Activated B cell treated with CpG ODN at 0.5 μM for 24 hours (primary cell): ENCODE data around the gene ATAD3C. TPM values are rescaled to one million over a fixed set of nuclear protein-coding genes. Genes with fewer than 3 reads are reported as not detected.
"Not testable (repeated sequence)": the region's sequence is repeated elsewhere in the genome, so short reads cannot be mapped to it uniquely, and the experiment has no call there.

Experiments
- ATAC-seq: fragments of 200-7000 bp; cut with Tn5 transposase; one replicate; pipeline ENCODE4 v1.10.0; 2021; ENCODE audit warnings: low read depth, mild to moderate bottlenecking, moderate library complexity
- CTCF ChIA-PET: fragments of 350-600 bp; sonication (Branson Sonifier 250); formaldehyde crosslinking; loops from one replicate; lab custom pipeline; 2021; ENCODE audit warnings: antibody characterized with exemption; lab: Charles Lee
- POLR2A ChIA-PET: fragments of 350-600 bp; sonication (Branson Sonifier 250); formaldehyde crosslinking; loops from one replicate; lab custom pipeline; 2021; ENCODE audit warnings: antibody characterized with exemption; lab: Charles Lee
- DNase-seq: peaks from one replicate; pipeline ENCODE4 v3.0.0; 2022
- H3K27ac Mint-ChIP-seq: one replicate; pipeline ENCODE4 v1.8.0; 2020; ENCODE audit warnings: mixed read lengths
- H3K27me3 Mint-ChIP-seq: one replicate; pipeline ENCODE4 v1.8.0; 2021; ENCODE audit warnings: mixed read lengths
- H3K36me3 Mint-ChIP-seq: one replicate; pipeline ENCODE4 v1.8.0; 2021; ENCODE audit warnings: low read depth, mixed read lengths
- H3K4me1 Mint-ChIP-seq: one replicate; pipeline ENCODE4 v1.8.0; 2021; ENCODE audit warnings: mixed read lengths
- H3K4me3 Mint-ChIP-seq: one replicate; pipeline ENCODE4 v1.8.0; 2020; ENCODE audit warnings: mild to moderate bottlenecking, mixed read lengths
- H3K9me3 Mint-ChIP-seq: one replicate; pipeline ENCODE4 v1.8.0; 2020; ENCODE audit warnings: mixed read lengths
- intact Hi-C: fragments of 100-400 bp; cut with micrococcal nuclease; formaldehyde crosslinking; loops from one replicate; pipeline ENCODE4 v1.15.1; 2024
- total RNA-seq: library from RNA; stranded (reverse); gene quantifications from 2 replicates; pipeline ENCODE4 v1.2.3, GENCODE V29; 2022
- TF ChIP-seq, protein P1 (sequence below): fragments of 200-600 bp; IDR thresholded peaks from one replicate; pipeline ENCODE4 v1.8.0; 2022; ENCODE audit warnings: antibody characterized with exemption, mild to moderate bottlenecking

ATAD3C gene
- total RNA-seq, 1 donor from 2014 or later, result 0.58 TPM

- intact Hi-C loops, result loop anchor here (2.0 to 5.0 kb wide), 2 partner anchors 88 to 456 kb away; no protein-coding TSS in a partner anchor
- DNase-seq, result no peak
Measured at GRCh38 chr1:1440262-1441001, 9.1 kb upstream of the ATAD3C start.

DNA sequence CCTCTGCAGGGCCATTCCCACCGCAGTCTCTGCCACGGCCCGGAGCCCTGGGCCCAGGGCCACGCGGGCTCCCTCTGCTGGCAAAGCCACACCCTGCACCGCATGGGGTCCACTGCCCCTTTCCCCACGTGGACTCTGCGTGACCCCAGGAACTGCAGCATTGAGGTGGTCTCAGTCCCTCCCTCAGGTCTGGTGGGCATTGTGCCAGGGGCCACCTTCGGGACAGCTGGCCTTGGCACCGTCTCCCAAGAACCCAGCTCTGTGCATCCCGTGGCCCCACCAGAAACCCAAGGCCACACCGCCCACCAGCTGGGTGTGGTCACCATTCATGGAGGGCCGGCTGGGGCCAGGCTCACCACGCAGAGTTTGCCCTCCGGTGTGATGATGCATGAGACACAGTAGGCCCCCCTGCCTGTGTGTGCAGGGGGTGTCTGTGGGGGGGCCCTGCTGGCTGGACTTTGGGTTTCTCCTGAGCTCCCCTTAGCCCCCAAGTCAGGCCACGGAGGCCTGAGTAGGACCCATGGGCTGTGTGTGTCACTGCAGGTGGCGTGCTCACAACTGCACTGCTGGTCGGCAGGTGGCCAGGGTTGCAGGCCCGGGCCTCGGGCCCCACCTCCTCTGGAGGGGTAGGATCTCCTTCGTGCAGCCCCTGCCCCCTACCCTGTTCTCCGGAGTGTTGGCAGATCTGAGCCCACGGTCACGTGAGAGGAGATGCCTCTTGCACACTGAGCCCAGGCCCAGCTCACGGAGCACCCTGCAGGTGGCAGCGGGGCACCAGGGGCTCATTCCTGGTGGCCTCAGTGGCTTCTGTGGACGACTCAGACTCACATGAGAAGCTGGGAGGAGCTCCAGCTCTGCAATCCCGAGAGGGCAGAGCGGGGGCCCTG, 8.2 kb upstream of the ATAD3C start:
- ATAC-seq, result peak; percentile 96
- H3K27ac Mint-ChIP-seq, result no peak overlapping the region
- no peak overlapping the region for H3K4me3 Mint-ChIP-seq
- H3K27me3 Mint-ChIP-seq, result peaks cover 9% of the 10 kb centered on the region
- H3K4me1 Mint-ChIP-seq, result peaks cover 8% of the 10 kb centered on the region
- peak; percentile 61 for DNase-seq
- ChIA-PET POLR2A (interaction anchor here (1.1 to 1.4 kb wide), 2 partner anchors 34 to 66 kb away, joined by 3 to 4 read pairs; partner anchors contain the start of gene AURKAIP1), CTCF (interaction anchor here (0.6 to 1.8 kb wide), 6 partner anchors 10 to 63 kb away, joined by 3 to 5 read pairs (median 3); no protein-coding TSS in a partner anchor)
- H3K36me3 Mint-ChIP-seq, result no peaks in the 10 kb centered on the region
- H3K9me3 Mint-ChIP-seq, result no peaks in the 10 kb centered on the region
- intact Hi-C loops, result loop anchor here (2.0 to 5.0 kb wide), 2 partner anchors 89 to 456 kb away; no protein-coding TSS in a partner anchor
- TF ChIP-seq, protein P1, sequence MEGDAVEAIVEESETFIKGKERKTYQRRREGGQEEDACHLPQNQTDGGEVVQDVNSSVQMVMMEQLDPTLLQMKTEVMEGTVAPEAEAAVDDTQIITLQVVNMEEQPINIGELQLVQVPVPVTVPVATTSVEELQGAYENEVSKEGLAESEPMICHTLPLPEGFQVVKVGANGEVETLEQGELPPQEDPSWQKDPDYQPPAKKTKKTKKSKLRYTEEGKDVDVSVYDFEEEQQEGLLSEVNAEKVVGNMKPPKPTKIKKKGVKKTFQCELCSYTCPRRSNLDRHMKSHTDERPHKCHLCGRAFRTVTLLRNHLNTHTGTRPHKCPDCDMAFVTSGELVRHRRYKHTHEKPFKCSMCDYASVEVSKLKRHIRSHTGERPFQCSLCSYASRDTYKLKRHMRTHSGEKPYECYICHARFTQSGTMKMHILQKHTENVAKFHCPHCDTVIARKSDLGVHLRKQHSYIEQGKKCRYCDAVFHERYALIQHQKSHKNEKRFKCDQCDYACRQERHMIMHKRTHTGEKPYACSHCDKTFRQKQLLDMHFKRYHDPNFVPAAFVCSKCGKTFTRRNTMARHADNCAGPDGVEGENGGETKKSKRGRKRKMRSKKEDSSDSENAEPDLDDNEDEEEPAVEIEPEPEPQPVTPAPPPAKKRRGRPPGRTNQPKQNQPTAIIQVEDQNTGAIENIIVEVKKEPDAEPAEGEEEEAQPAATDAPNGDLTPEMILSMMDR, result peak; percentile 57

More at GRCh38 chr1:1440262-1441001, 9.1 kb upstream of the ATAD3C start:
- ChIA-PET CTCF (interaction anchor here (0.6 to 1.5 kb wide), 6 partner anchors 9 to 64 kb away, joined by 3 to 4 read pairs (median 3); no protein-coding TSS in a partner anchor), POLR2A (interaction anchor here (1.1 to 1.4 kb wide), 2 partner anchors 33 to 65 kb away, joined by 3 to 4 read pairs; partner anchors contain the start of gene AURKAIP1)
- Mint-ChIP-seq H3K4me3 (no peak overlapping the region), H3K27me3 (peaks cover 10% of the 10 kb centered on the region), H3K9me3 (no peaks in the 10 kb centered on the region), H3K27ac (no peak overlapping the region), H3K4me1 (peaks cover 12% of the 10 kb centered on the region), H3K36me3 (no peaks in the 10 kb centered on the region)
- TF ChIP-seq, protein P1, result no peak
- ATAC-seq, result no peak

DNA sequence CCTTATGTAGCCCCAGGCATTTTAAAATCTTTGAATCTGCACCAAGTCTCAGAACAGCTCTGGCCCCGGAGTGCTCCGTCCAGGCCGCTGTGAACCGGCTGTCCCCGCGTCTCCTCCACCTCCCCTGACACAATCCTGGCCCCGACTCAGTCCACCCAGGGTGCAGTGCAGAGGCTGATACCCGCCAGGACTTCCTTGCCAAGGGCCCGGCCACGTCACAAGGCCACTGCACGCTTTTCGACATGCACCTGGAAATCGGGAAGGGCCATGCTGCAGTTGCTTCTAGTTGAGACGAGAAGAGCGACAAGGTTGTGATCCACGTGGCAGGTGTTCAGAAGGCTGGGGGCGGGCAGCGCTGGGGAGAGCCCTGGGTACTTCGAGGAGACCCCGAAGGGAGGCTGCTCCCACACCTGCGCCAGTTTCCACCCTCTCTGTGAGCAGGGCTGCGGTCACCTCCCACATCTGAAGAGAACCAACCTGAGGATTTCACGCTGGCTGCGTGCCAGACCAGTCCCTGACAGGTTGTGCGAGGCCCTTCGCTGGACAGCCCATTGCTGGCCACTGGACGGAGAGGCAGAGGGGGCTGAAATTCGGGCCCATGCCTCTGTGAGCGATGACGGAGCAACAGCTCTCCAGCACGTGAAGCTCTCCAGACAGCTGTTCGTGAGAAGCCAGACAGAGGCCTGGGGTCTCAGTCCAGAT, 7.3 kb upstream of the ATAD3C start:
- ChIA-PET POLR2A (interaction anchor here (1.4 kb wide), 1 partner anchor 35 kb away, joined by 3 read pairs; no protein-coding TSS in a partner anchor), CTCF (interaction anchor here (1.8 kb wide), 1 partner anchor 62 kb away, joined by 5 read pairs; no protein-coding TSS in a partner anchor)
- ATAC-seq (no peak), DNase-seq (no peak)
- H3K4me3 Mint-ChIP-seq, result no peak overlapping the region
- TF ChIP-seq, protein P1, result no peak
- H3K4me1 Mint-ChIP-seq, result peaks cover 5% of the 10 kb centered on the region
- intact Hi-C loops, result loop anchor here (5.0 kb wide), 1 partner anchor 90 kb away; no protein-coding TSS in a partner anchor
- H3K27ac Mint-ChIP-seq, result no peak overlapping the region
- H3K9me3 Mint-ChIP-seq, result no peaks in the 10 kb centered on the region
- peaks cover 6% of the 10 kb centered on the region for H3K27me3 Mint-ChIP-seq
- H3K36me3 Mint-ChIP-seq, result no peaks in the 10 kb centered on the region

DNA sequence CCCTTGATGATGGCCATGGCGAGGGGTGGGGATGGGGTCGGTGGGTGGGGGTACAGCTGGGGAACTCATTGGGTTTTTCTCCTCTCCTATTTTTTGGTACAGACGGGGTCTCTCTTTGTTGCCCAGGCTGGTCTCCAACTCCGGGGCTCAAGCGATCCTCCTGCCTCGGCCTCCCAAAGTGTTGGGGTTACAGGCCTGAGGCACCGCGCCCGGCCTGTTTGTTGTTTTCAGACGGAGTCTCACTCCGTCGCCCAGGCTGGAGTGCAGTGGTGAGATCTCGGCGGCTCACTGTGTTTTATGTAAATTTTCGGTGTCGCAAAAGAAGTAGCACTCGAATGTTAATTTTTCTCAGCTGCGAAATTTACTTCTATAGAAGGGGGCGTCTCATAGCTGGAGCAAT, 2.9 kb upstream of the ATAD3C start:
- H3K27me3 Mint-ChIP-seq, ATAC-seq, POLR2A ChIA-PET: not testable (repeated sequence)

GRCh38 chr1:1450616-1451015, 1.1 kb downstream of the ATAD3C start:
- intact Hi-C loops, H3K36me3 Mint-ChIP-seq, H3K9me3 Mint-ChIP-seq, POLR2A ChIA-PET, H3K27me3 Mint-ChIP-seq, DNase-seq, H3K4me3 Mint-ChIP-seq, H3K4me1 Mint-ChIP-seq, ATAC-seq, H3K27ac Mint-ChIP-seq: not testable (repeated sequence)
- CTCF ChIA-PET, result interaction anchor here (1.7 kb wide), 1 partner anchor 10 kb away, joined by 4 read pairs; no protein-coding TSS in a partner anchor

More for the DNA sequence above, 2.9 kb upstream of the ATAD3C start:
- DNase-seq, H3K36me3 Mint-ChIP-seq, H3K27ac Mint-ChIP-seq, H3K4me3 Mint-ChIP-seq, H3K4me1 Mint-ChIP-seq, intact Hi-C loops, CTCF ChIA-PET, H3K9me3 Mint-ChIP-seq: not testable (repeated sequence)
